Body of pancreas (tissue), 4 donors: ENCODE results near the gene GPR17. TPM values are rescaled to one million over a fixed set of nuclear protein-coding genes. Genes with fewer than 3 reads are reported as not detected.

ENCODE experiments used
- ATAC-seq: fragments of 150-250 bp; one replicate; pipeline ENCODE4 v1.9.1; 2016
- DNase-seq, 4 donors: peaks; one replicate each; pipeline ENCODE4 v3.0.0-alpha.2; 2019
- H3K27ac ChIP-seq, 4 donors: fragments of 200-600 bp; sonication (generic); 1 replicate in 3 of 4; 2 replicates in 1 of 4; pipeline versions ENCODE4 v1.5.1 to v1.6.1; 2016 to 2019; ENCODE audit warnings: mild to moderate bottlenecking in 1 of 4, mixed read lengths in 1 of 4, moderate library complexity in 1 of 4
- H3K27me3 ChIP-seq, 2 donors: fragments of 200-600 bp; sonication (generic); one replicate each; pipeline ENCODE4 v1.6.0; 2016; ENCODE audit warnings: mild to moderate bottlenecking in 1 of 2
- H3K36me3 ChIP-seq, 2 donors: fragments of 200-600 bp; sonication (generic); replicated peaks in 1 of 2; 2 replicates each; pipeline ENCODE4 v1.5.1; 2016; ENCODE audit warnings: low read depth in 2 of 2; ENCODE audit not compliant: insufficient read depth in 1 of 2
- H3K4me1 ChIP-seq: fragments of 200-600 bp; sonication (generic); one replicate; pipeline ENCODE4 v1.6.0; 2016
- H3K4me3 ChIP-seq, 2 donors: fragments of 200-600 bp; sonication (generic); 1 replicate in 1 of 2; 2 replicates in 1 of 2; pipeline ENCODE4 v1.5.1; 2016 to 2019
- H3K9me3 ChIP-seq, 3 donors: fragments of 200-600 bp; sonication (generic); 1 replicate in 2 of 3; 2 replicates in 1 of 3; pipeline ENCODE4 v1.5.1; 2016
- POLR2A ChIP-seq, 3 donors: fragments of 450-650 bp; IDR thresholded peaks; one replicate each; pipeline ENCODE4 v1.6.1; 2016; ENCODE audit warnings: antibody characterized with exemption in 3 of 3, mild to moderate bottlenecking in 2 of 3
- WGBS, 2 donors: methylation state at CpG; one replicate each; pipeline ENCODE4 v1.1.5; 2017; 5-methylcytosine and 5-hydroxymethylcytosine counted together
- intact Hi-C: fragments of 100-400 bp; cut with DNase I; formaldehyde crosslinking; loops from one replicate; pipeline ENCODE4 v1.15.1; 2023
- total RNA-seq, 2 donors: library from RNA; depleted of rRNA; stranded (reverse); fragments of >200 nt; gene quantifications; one replicate each; pipeline ENCODE4 v1.1.0, GENCODE V29; 2016
- TF ChIP-seq, protein P1 (sequence below), 7 experiments: fragments of 450-650 bp in 4 of 7; fragments of 200-600 bp in 3 of 7; sonication (generic) in 3 of 7; IDR thresholded peaks; one replicate each; pipeline ENCODE4 v1.5.1; 2016 to 2019; ENCODE audit warnings: antibody characterized with exemption in 7 of 7

Gene GPR17
- total RNA-seq, 2 donors from 2014 or later = 0.26 TPM; not detected in 1

DNA sequence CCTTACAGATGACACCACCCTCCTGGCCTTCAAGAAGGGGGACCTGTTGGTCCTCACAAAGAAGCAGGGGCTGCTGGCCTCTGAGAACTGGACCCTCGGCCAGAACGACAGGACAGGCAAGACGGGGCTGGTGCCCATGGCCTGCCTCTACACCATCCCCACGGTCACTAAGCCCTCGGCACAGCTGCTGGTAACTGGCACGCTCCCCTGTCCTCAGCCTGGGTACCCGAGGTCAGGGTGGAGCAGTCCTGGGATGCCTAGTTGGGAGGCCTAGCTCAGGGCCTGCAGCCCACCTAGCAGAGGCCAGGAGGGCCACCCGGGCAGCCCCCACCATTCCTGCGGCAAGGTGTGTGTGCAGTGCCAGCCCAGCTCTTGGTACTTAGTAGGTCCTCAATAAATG is 16.3 kb upstream of the GPR17 start:
- Histone ChIP-seq H3K36me3 (no peaks in the 10 kb centered on the region), H3K4me3 (no peak overlapping the region), H3K9me3 (no peaks in the 10 kb centered on the region), H3K4me1 (no peaks in the 10 kb centered on the region), H3K27me3 (no peaks in the 10 kb centered on the region), H3K27ac (no peak overlapping the region)
- DNase-seq (no peak), ATAC-seq (no peak)
- TF ChIP-seq, protein P1, sequence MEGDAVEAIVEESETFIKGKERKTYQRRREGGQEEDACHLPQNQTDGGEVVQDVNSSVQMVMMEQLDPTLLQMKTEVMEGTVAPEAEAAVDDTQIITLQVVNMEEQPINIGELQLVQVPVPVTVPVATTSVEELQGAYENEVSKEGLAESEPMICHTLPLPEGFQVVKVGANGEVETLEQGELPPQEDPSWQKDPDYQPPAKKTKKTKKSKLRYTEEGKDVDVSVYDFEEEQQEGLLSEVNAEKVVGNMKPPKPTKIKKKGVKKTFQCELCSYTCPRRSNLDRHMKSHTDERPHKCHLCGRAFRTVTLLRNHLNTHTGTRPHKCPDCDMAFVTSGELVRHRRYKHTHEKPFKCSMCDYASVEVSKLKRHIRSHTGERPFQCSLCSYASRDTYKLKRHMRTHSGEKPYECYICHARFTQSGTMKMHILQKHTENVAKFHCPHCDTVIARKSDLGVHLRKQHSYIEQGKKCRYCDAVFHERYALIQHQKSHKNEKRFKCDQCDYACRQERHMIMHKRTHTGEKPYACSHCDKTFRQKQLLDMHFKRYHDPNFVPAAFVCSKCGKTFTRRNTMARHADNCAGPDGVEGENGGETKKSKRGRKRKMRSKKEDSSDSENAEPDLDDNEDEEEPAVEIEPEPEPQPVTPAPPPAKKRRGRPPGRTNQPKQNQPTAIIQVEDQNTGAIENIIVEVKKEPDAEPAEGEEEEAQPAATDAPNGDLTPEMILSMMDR (IDR thresholded peaks at IDR 0.05) = no peak
- TF ChIP-seq POLR2A (IDR thresholded peaks at IDR 0.05) = no peak
- WGBS, 2 donors = 40 to 63% methylated on average over 1 to 9 of the region's 9 CpGs
- intact Hi-C loops = no loop called here

DNA sequence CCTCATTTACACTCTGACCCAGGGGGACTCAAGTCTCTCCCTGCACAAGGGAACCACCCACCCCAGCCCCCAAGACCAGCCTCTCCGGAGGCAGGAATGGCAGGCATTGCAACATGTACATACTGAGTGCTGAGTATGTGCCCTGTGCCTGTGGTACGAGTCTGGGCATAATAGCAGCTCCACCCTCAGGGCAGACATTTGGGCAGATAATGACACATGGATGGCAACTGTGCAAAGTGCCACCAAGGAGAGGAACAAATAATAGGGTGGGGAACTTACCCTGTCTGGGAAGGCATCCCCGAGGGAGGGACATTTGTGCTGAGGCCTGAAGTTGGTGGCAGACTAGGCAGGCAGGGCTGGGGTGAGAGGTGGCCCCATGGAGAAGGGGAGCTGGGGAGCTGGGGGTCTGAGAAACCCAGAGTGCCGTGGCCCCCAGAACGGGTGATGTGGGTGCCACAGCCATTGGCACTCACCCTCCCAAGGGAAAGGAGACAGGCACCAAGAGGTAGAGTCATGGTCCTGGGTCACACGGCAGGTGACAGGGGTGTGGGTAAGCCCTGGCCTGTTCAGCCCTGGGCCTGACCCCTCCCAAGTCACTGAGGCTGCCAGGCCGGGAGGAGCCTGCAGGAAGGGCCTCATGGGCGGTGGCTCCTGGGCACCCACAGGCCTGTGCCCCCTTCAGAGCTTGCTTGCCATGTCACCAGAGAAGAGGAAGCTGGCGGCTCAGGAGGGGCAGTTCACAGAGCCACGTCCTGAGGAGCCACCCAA is 15.7 kb upstream of the GPR17 start:
- intact Hi-C loops = no loop called here
- Histone ChIP-seq H3K9me3 (no peaks in the 10 kb centered on the region), H3K27me3 (no peaks in the 10 kb centered on the region), H3K4me3 (no peak overlapping the region), H3K4me1 (no peaks in the 10 kb centered on the region), H3K27ac (no peak overlapping the region), H3K36me3 (no peaks in the 10 kb centered on the region)
- WGBS, 2 donors = 59% methylated on average over 8 to 10 of the region's 10 CpGs
- DNase-seq = no peak
- no peak for ATAC-seq
- TF ChIP-seq, protein P1 (IDR thresholded peaks at IDR 0.05) = no peak
- TF ChIP-seq POLR2A (IDR thresholded peaks at IDR 0.05) = no peak

DNA sequence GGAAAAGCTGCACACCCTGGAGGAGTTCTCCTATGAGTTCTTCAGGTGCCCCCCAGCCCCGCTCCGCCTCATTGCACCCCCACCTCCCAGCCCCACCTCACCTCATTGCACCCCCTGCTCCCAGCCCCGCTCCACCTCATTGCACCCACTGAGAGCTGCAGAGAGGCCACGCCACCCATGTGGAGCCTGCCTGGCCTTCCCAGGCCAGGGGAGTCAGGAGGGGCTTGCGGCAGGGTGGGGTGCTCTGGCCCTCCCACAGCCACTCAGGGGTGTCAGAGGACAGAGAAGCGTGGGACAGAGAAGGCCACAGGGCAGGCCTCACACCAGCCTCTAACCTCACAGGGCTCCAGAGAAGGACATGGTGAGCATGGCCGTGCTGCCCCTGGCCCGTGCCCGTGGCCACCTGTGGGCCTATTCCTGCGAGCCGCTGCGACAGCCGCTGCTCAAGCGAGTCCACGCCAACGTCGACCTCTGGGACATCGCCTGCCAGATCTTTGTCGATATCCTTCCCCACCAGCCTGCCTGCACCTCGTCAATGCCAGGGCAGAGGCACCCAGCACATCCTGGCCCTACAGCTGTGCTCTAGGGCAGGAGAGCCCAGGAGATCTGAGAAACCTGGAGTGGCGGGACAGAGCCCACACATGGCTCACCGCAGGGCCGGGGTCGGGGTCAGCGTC is 15.0 kb upstream of the GPR17 start:
- WGBS, 2 donors = 81 to 98% methylated on average over 5 to 25 of the region's 25 CpGs
- DNase-seq (no peak), ATAC-seq (no peak)
- Histone ChIP-seq H3K4me1 (no peaks in the 10 kb centered on the region), H3K27me3 (no peaks in the 10 kb centered on the region), H3K27ac (no peak overlapping the region), H3K9me3 (no peaks in the 10 kb centered on the region), H3K4me3 (no peak overlapping the region), H3K36me3 (no peaks in the 10 kb centered on the region)
- intact Hi-C loops = no loop called here
- no peak for TF ChIP-seq POLR2A (IDR thresholded peaks at IDR 0.05)
- TF ChIP-seq, protein P1 (IDR thresholded peaks at IDR 0.05) = no peak

DNA sequence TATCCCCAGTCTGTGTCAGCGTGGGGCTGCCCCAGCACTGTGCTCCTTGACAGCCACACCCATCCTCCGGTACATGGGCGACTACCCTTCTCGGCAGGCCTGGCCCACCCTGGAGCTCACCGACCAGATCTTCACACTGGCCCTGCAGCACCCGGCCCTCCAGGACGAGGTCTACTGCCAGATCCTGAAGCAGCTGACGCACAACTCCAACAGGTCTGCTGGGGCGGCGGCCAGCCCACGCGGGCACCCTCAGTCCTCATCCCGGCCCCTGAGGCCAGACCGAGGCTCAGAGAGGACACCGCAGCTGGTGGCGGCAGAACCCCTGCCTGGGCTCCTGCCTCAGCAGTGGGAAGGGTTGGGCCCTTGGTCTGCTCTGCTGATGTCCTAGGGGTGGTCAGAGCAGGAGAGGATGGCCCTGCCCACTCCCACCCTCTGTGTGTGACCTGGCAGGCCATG is 14.4 kb upstream of the GPR17 start:
- intact Hi-C loops = no loop called here
- H3K36me3 ChIP-seq = no peaks in the 10 kb centered on the region
- H3K27me3 ChIP-seq = no peaks in the 10 kb centered on the region
- TF ChIP-seq POLR2A (IDR thresholded peaks at IDR 0.05) = no peak
- TF ChIP-seq, protein P1 (IDR thresholded peaks at IDR 0.05) = no peak
- H3K27ac ChIP-seq = no peak overlapping the region
- no peaks in the 10 kb centered on the region for H3K9me3 ChIP-seq
- no peaks in the 10 kb centered on the region for H3K4me1 ChIP-seq
- no peak overlapping the region for H3K4me3 ChIP-seq
- DNase-seq (no peak), ATAC-seq (no peak)
- 88% methylated on average over 16 of the region's 16 CpGs; no CpG with 5 or more reads in 1 of the 2 donors for WGBS, 2 donors
